Liver (tissue), 9 donors: Measurements from ENCODE around the gene HSD17B12. TPM values are rescaled to one million over a fixed set of nuclear protein-coding genes. Genes with fewer than 3 reads are reported as not detected.

ENCODE experiments used
- DNase-seq: peaks from one replicate; pipeline ENCODE4 v3.0.0-alpha.2; 2017; ENCODE audit warnings: low spot score
- H3K27ac ChIP-seq, 2 donors: one replicate each; pipeline ENCODE4 v1.7.0; 2013; ENCODE audit warnings: inconsistent platforms in 2 of 2, low read length in 2 of 2, control low read depth in 1 of 2, low read depth in 1 of 2, mild to moderate bottlenecking in 1 of 2
- H3K27me3 ChIP-seq, 4 donors: one replicate each; pipeline versions ENCODE4 v1.6.1 to v1.7.0; 2013; ENCODE audit warnings: low read length in 3 of 4, inconsistent platforms in 1 of 4, mild to moderate bottlenecking in 1 of 4, moderate library complexity in 1 of 4; ENCODE audit not compliant: control insufficient read depth in 4 of 4, insufficient read depth in 4 of 4
- H3K36me3 ChIP-seq, 4 donors: one replicate each; pipeline versions ENCODE4 v1.6.1 to v1.7.0; 2013; ENCODE audit warnings: low read length in 3 of 4, mild to moderate bottlenecking in 3 of 4, low read depth in 1 of 4, moderate library complexity in 1 of 4; ENCODE audit not compliant: control insufficient read depth in 4 of 4, insufficient read depth in 3 of 4
- H3K4me1 ChIP-seq, 4 donors: one replicate each; pipeline versions ENCODE4 v1.6.1 to v1.7.0; 2013; ENCODE audit warnings: low read length in 3 of 4, mild to moderate bottlenecking in 3 of 4, moderate library complexity in 1 of 4; ENCODE audit not compliant: control insufficient read depth in 4 of 4, insufficient read depth in 4 of 4
- H3K4me3 ChIP-seq, 3 donors: one replicate each; pipeline versions ENCODE4 v1.6.1 to v1.7.0; 2013; ENCODE audit warnings: low read length in 3 of 3, control low read depth in 1 of 3, low read depth in 1 of 3, mild to moderate bottlenecking in 1 of 3
- H3K9ac ChIP-seq, 2 donors: one replicate each; pipeline ENCODE4 v1.7.0; 2013; ENCODE audit warnings: low read length in 2 of 2, mild to moderate bottlenecking in 2 of 2, moderate library complexity in 2 of 2, control low read depth in 1 of 2, low read depth in 1 of 2
- H3K9me3 ChIP-seq, 4 donors: one replicate each; pipeline versions ENCODE4 v1.6.1 to v1.7.0; 2013; ENCODE audit warnings: low read length in 3 of 4; ENCODE audit not compliant: control insufficient read depth in 4 of 4
- ATF3 ChIP-seq: IDR thresholded peaks from 2 replicates; pipeline ENCODE4 v1.6.1; 2016; ENCODE audit warnings: antibody characterized with exemption
- CTCF ChIP-seq: fragments of 150-350 bp; IDR thresholded peaks from 2 replicates; pipeline ENCODE4 v1.5.1; 2017; ENCODE audit warnings: improper control_type of control experiment, low read depth, low read length; ENCODE audit not compliant: missing input control
- EGR1 ChIP-seq, 2 donors: IDR thresholded peaks; 2 replicates each; pipeline ENCODE4 v1.6.1; 2016 to 2018; ENCODE audit warnings: antibody characterized with exemption in 2 of 2, low read depth in 2 of 2
- FOXA1 ChIP-seq: IDR thresholded peaks from 2 replicates; pipeline ENCODE4 v1.6.1; 2016; ENCODE audit warnings: antibody characterized with exemption
- FOXA2 ChIP-seq: IDR thresholded peaks from 2 replicates; pipeline ENCODE4 v1.6.1; 2016; ENCODE audit warnings: antibody characterized with exemption
- GABPA ChIP-seq, 2 donors: IDR thresholded peaks in 1 of 2; conservative IDR thresholded peaks in 1 of 2; 2 replicates each; pipeline ENCODE4 v1.6.1; 2016; ENCODE audit warnings: antibody characterized with exemption in 2 of 2, mild to moderate bottlenecking in 1 of 2, moderate library complexity in 1 of 2
- HNF4A ChIP-seq, 2 donors: conservative IDR thresholded peaks; 2 replicates each; pipeline ENCODE4 v1.6.1; 2016; ENCODE audit warnings: antibody characterized with exemption in 2 of 2, mild to moderate bottlenecking in 2 of 2
- HNF4G ChIP-seq: IDR thresholded peaks from 2 replicates; pipeline ENCODE4 v1.6.1; 2016; ENCODE audit warnings: antibody characterized with exemption
- JUND ChIP-seq, 2 donors: IDR thresholded peaks; 2 replicates each; pipeline ENCODE4 v1.6.1; 2016; ENCODE audit warnings: antibody characterized with exemption in 2 of 2
- MAX ChIP-seq: IDR thresholded peaks from 2 replicates; pipeline ENCODE4 v1.6.1; 2016; ENCODE audit warnings: antibody characterized with exemption
- NR2F2 ChIP-seq: IDR thresholded peaks from 2 replicates; pipeline ENCODE4 v1.6.1; 2016; ENCODE audit warnings: antibody characterized with exemption
- RAD21 ChIP-seq, 2 donors: IDR thresholded peaks; 2 replicates each; pipeline ENCODE4 v1.6.1; 2016; ENCODE audit warnings: antibody characterized with exemption in 2 of 2, mild to moderate bottlenecking in 2 of 2
- RXRA ChIP-seq, 2 donors: IDR thresholded peaks; 2 replicates each; pipeline ENCODE4 v1.6.1; 2017 to 2018; ENCODE audit warnings: antibody characterized with exemption in 2 of 2, mild to moderate bottlenecking in 1 of 2
- SP1 ChIP-seq: IDR thresholded peaks from 2 replicates; pipeline ENCODE4 v1.6.1; 2018; ENCODE audit warnings: antibody characterized with exemption, mild to moderate bottlenecking
- TAF1 ChIP-seq: conservative IDR thresholded peaks from 2 replicates; pipeline ENCODE4 v1.6.1; 2016; ENCODE audit warnings: antibody characterized with exemption, mild to moderate bottlenecking
- YY1 ChIP-seq: IDR thresholded peaks from 2 replicates; pipeline ENCODE4 v1.6.1; 2016; ENCODE audit warnings: antibody characterized with exemption, mild to moderate bottlenecking
- ZBTB33 ChIP-seq: IDR thresholded peaks from 2 replicates; pipeline ENCODE4 v1.6.1; 2016; ENCODE audit warnings: antibody characterized with exemption
- WGBS: extraction: QIAGEN DNeasy Blood & Tissue Kit; methylation state at CpG from one replicate; pipeline ENCODE4 v1.1.7; 2013; 5-methylcytosine and 5-hydroxymethylcytosine counted together
- polyA plus RNA-seq, 2 donors: library from polyadenylated mRNA; stranded (reverse) in 1 of 2; unstranded in 1 of 2; fragments of 200-250 nt in 1 of 2; fragments of >200 nt in 1 of 2; fragmentation: Nextera tagmentation in 1 of 2; extraction: Ambion mirVana in 1 of 2; gene quantifications; one replicate each; pipeline versions ENCODE4 v1.2.1 to v1.2.3, GENCODE V29; 2013 to 2015
- total RNA-seq, 2 donors: library from RNA; depleted of rRNA; stranded (reverse); fragments of >200 nt; gene quantifications; one replicate each; pipeline ENCODE4 v1.2.3, GENCODE V29; 2014
- donor health status: healthy.
- donor health status: healthy.
- donor health status: healthy.
- donor health status: healthy.
- donor health status: healthy.

The HSD17B12 gene
- total and polyA plus RNA-seq, 4 donors = 50.3 to 126 (median 68.3) TPM

GRCh38 chr11:43786016-43786415, 105.5 kb downstream of the HSD17B12 start:
- H3K36me3 ChIP-seq = no peaks in the 10 kb centered on the region
- DNase-seq = no peak
- no peak overlapping the region for H3K4me3 ChIP-seq
- H3K4me1 ChIP-seq = no peaks in the 10 kb centered on the region
- H3K9me3 ChIP-seq = no peaks in the 10 kb centered on the region
- H3K27ac ChIP-seq = no peak overlapping the region
- H3K9ac ChIP-seq = no peak overlapping the region
- no peaks in the 10 kb centered on the region for H3K27me3 ChIP-seq
- WGBS = 88% methylated on average over 3 of the region's 3 CpGs
- TF ChIP-seq YY1 (no peak), TAF1 (no peak), FOXA2 (no peak), JUND (IDR thresholded peaks at IDR 0.05) (no peak), SP1 (no peak), FOXA1 (no peak), RXRA (IDR thresholded peaks at IDR 0.05) (no peak), NR2F2 (no peak)

- no peaks in the 10 kb centered on the region for H3K4me1 ChIP-seq
- no peaks in the 10 kb centered on the region for H3K27me3 ChIP-seq
- DNase-seq = no peak
- WGBS = 91% methylated on average over 1 of the region's 1 CpG
- TF ChIP-seq CTCF (no peak), SP1 (no peak), NR2F2 (no peak), TAF1 (no peak), YY1 (no peak), HNF4A (conservative IDR thresholded peaks at IDR 0.05) (no peak)
- no peak overlapping the region for H3K27ac ChIP-seq
- H3K36me3 ChIP-seq = no peaks in the 10 kb centered on the region
- no peak overlapping the region for H3K4me3 ChIP-seq
- no peaks in the 10 kb centered on the region for H3K9me3 ChIP-seq
- H3K9ac ChIP-seq = no peak overlapping the region
These were observed 107.3 kb downstream of the HSD17B12 start for GRCh38 chr11:43787824-43788223.

- Histone ChIP-seq H3K36me3 (no peaks in the 10 kb centered on the region), H3K4me1 (no peaks in the 10 kb centered on the region), H3K9ac (no peak overlapping the region), H3K27ac (no peak overlapping the region), H3K27me3 (no peaks in the 10 kb centered on the region), H3K4me3 (no peak overlapping the region), H3K9me3 (no peaks in the 10 kb centered on the region)
- TF ChIP-seq SP1 = no peak
- no peak for TF ChIP-seq RXRA (IDR thresholded peaks at IDR 0.05)
- no peak for TF ChIP-seq TAF1
- no peak for TF ChIP-seq NR2F2
- no peak for TF ChIP-seq CTCF
- TF ChIP-seq RAD21 (IDR thresholded peaks at IDR 0.05) = no peak
- no peak for TF ChIP-seq FOXA1
- TF ChIP-seq EGR1 (IDR thresholded peaks at IDR 0.05; ENCODE audit: low read depth in 2 of 2) = no peak
- no peak for TF ChIP-seq GABPA (IDR thresholded peaks at IDR 0.05 in 1 of 2, conservative IDR thresholded peaks at IDR 0.05 in 1 of 2)
- no peak for TF ChIP-seq ATF3
- TF ChIP-seq HNF4G = no peak
- TF ChIP-seq YY1 = no peak
- TF ChIP-seq MAX = no peak
- no peak for TF ChIP-seq ZBTB33
- no peak for TF ChIP-seq JUND (IDR thresholded peaks at IDR 0.05)
- 64% methylated on average over 3 of the region's 3 CpGs for WGBS
- DNase-seq = no peak
These were observed 107.9 kb downstream of the HSD17B12 start for GRCh38 chr11:43788421-43788820.
